ENCODE results near the gene CREB3. TPM values are rescaled to one million over a fixed set of nuclear protein-coding genes. Genes with fewer than 3 reads are reported as not detected.
A peak's percentile ranks its signal among the peaks of the same experiment; 100 is the strongest.

The CREB3 gene
- total RNA-seq, 1 experiment from 2014 or later = 54.1 TPM

- intact Hi-C loops (cut with micrococcal nuclease; ENCODE audit: unreplicated experiment) = no loop called here
- TF ChIP-seq, protein P1, sequence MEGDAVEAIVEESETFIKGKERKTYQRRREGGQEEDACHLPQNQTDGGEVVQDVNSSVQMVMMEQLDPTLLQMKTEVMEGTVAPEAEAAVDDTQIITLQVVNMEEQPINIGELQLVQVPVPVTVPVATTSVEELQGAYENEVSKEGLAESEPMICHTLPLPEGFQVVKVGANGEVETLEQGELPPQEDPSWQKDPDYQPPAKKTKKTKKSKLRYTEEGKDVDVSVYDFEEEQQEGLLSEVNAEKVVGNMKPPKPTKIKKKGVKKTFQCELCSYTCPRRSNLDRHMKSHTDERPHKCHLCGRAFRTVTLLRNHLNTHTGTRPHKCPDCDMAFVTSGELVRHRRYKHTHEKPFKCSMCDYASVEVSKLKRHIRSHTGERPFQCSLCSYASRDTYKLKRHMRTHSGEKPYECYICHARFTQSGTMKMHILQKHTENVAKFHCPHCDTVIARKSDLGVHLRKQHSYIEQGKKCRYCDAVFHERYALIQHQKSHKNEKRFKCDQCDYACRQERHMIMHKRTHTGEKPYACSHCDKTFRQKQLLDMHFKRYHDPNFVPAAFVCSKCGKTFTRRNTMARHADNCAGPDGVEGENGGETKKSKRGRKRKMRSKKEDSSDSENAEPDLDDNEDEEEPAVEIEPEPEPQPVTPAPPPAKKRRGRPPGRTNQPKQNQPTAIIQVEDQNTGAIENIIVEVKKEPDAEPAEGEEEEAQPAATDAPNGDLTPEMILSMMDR (IDR thresholded peaks at IDR 0.05; ENCODE audit: insufficient read depth in 1 of 2, low read depth in 1 of 2, low read length in 1 of 2, severe bottlenecking in 1 of 2, unreplicated experiment in 1 of 2) = no peak
- no peaks in the 10 kb centered on the region for H3K9me3 Mint-ChIP-seq (ENCODE audit: unreplicated experiment)
- POLR2A ChIA-PET = no interaction called here
- peaks cover 53% of the 10 kb centered on the region for H3K36me3 Mint-ChIP-seq (ENCODE audit: insufficient read depth, unreplicated experiment)
- CTCF ChIA-PET = interaction anchor here (1.5 to 1.7 kb wide), 2 partner anchors 43 to 46 kb away, joined by 3 to 5 read pairs; partner anchors contain the start of genes CCDC107 and RMRP
- peaks cover 8% of the 10 kb centered on the region for H3K36me3 ChIP-seq (ENCODE audit: control insufficient read depth, insufficient read depth, low read length)
- no peak overlapping the region for H3K4me3 ChIP-seq (ENCODE audit: low read depth, low read length)
- H3K4me1 Mint-ChIP-seq (ENCODE audit: low read depth, unreplicated experiment) = no peaks in the 10 kb centered on the region
- no peaks in the 10 kb centered on the region for H3K27me3 Mint-ChIP-seq (ENCODE audit: insufficient read depth, unreplicated experiment)
- DNase-seq = no peak
- TSS peak; percentile 34 for BruUV-seq (replicated peaks)
- H3K4me3 Mint-ChIP-seq (ENCODE audit: unreplicated experiment) = no peak overlapping the region
- H3K27me3 ChIP-seq (replicated peaks; ENCODE audit: control insufficient read depth, insufficient read depth, low read length) = no peaks in the 10 kb centered on the region
- H3K27ac Mint-ChIP-seq (ENCODE audit: unreplicated experiment) = no peak overlapping the region
- no peaks in the 10 kb centered on the region for H3K9me3 ChIP-seq
- H3K4me1 ChIP-seq = no peaks in the 10 kb centered on the region
These were observed 28.4 kb upstream of the CREB3 start for GRCh38 chr9:35703906-35704672.

DNA sequence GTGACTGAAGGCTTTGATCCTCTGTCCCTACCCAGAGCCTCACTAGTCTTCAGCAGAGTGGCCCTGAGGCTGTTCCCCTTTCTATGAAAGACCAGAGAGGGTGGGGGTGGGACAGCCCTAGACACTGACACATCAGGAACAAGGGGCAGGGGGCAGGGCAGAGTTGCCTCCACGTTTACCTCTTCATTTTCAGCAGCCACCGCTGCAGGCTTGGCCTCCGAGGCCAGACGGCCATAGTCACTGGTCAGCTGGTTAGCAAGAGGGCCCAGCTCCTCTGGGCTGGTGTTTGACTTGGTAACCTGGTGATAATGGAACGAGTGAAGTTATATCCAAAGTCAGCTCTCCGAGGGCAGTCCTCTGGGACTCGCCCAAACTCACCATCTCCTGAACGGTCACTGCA, 27.1 kb upstream of the CREB3 start:
- POLR2A ChIA-PET = no interaction called here
- no peak overlapping the region for H3K4me3 ChIP-seq (ENCODE audit: low read depth, low read length)
- no peaks in the 10 kb centered on the region for H3K9me3 ChIP-seq
- Mint-ChIP-seq H3K4me1 (ENCODE audit: low read depth, unreplicated experiment) (no peaks in the 10 kb centered on the region), H3K9me3 (ENCODE audit: unreplicated experiment) (no peaks in the 10 kb centered on the region), H3K4me3 (ENCODE audit: unreplicated experiment) (no peak overlapping the region), H3K36me3 (ENCODE audit: insufficient read depth, unreplicated experiment) (peaks cover 61% of the 10 kb centered on the region), H3K27me3 (ENCODE audit: insufficient read depth, unreplicated experiment) (no peaks in the 10 kb centered on the region), H3K27ac (ENCODE audit: unreplicated experiment) (no peak overlapping the region)
- TF ChIP-seq, protein P1 (IDR thresholded peaks at IDR 0.05; ENCODE audit: insufficient read depth in 1 of 2, low read depth in 1 of 2, low read length in 1 of 2, severe bottlenecking in 1 of 2, unreplicated experiment in 1 of 2) = no peak
- no peaks in the 10 kb centered on the region for H3K27me3 ChIP-seq (replicated peaks; ENCODE audit: control insufficient read depth, insufficient read depth, low read length)
- DNase-seq = no peak
- H3K4me1 ChIP-seq = no peaks in the 10 kb centered on the region
- intact Hi-C loops (cut with micrococcal nuclease; ENCODE audit: unreplicated experiment) = no loop called here
- no TSS peak for BruUV-seq (replicated peaks)
- H3K36me3 ChIP-seq (ENCODE audit: control insufficient read depth, insufficient read depth, low read length) = peaks cover 9% of the 10 kb centered on the region
- CTCF ChIA-PET = interaction anchor here (1.1 to 1.7 kb wide), 2 partner anchors 9 to 44 kb away, joined by 3 to 5 read pairs; no protein-coding TSS in a partner anchor

- TSS peak; percentile 45 for BruUV-seq (replicated peaks)
- Mint-ChIP-seq H3K36me3 (ENCODE audit: insufficient read depth, unreplicated experiment) (peaks cover 67% of the 10 kb centered on the region), H3K27me3 (ENCODE audit: insufficient read depth, unreplicated experiment) (no peaks in the 10 kb centered on the region), H3K27ac (ENCODE audit: unreplicated experiment) (no peak overlapping the region), H3K4me3 (ENCODE audit: unreplicated experiment) (no peak overlapping the region), H3K9me3 (ENCODE audit: unreplicated experiment) (no peaks in the 10 kb centered on the region), H3K4me1 (ENCODE audit: low read depth, unreplicated experiment) (no peaks in the 10 kb centered on the region)
- DNase-seq = no peak
- H3K27me3 ChIP-seq (replicated peaks; ENCODE audit: control insufficient read depth, insufficient read depth, low read length) = no peaks in the 10 kb centered on the region
- TF ChIP-seq, protein P1 (IDR thresholded peaks at IDR 0.05; ENCODE audit: insufficient read depth in 1 of 2, low read depth in 1 of 2, low read length in 1 of 2, severe bottlenecking in 1 of 2, unreplicated experiment in 1 of 2) = no peak
- intact Hi-C loops (cut with micrococcal nuclease; ENCODE audit: unreplicated experiment) = no loop called here
- POLR2A ChIA-PET = no interaction called here
- CTCF ChIA-PET = interaction anchor here (1.1 kb wide), 1 partner anchor 9 kb away, joined by 3 read pairs; no protein-coding TSS in a partner anchor
- H3K4me3 ChIP-seq (ENCODE audit: low read depth, low read length) = no peak overlapping the region
- peaks cover 11% of the 10 kb centered on the region for H3K36me3 ChIP-seq (ENCODE audit: control insufficient read depth, insufficient read depth, low read length)
- H3K9me3 ChIP-seq = no peaks in the 10 kb centered on the region
- H3K4me1 ChIP-seq = no peaks in the 10 kb centered on the region
These were observed 26.5 kb upstream of the CREB3 start for GRCh38 chr9:35705836-35706430.
